ENCODE data around the gene DENND10.
"Not testable (repeated sequence)": the region's sequence is repeated elsewhere in the genome, so short reads cannot be mapped to it uniquely, and the experiment has no call there.

The DENND10 gene

DNA sequence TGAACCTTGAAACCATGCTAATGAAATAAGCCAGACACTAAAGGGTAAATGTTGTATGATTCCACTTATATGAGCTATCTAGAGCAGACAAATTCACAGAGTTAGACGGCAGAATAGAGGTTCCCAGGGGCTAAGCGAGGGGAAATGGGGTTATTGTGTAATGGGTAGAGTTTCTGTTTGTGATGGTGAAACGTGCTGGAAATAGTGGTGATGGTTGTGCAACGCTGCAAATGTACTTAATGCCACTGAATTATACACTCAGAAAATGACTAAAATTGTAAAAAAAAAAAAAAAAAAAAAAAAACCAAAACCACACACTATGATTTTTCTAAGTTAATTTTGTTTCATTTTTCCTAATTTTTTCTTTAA, 31.6 kb downstream of the DENND10 start:
- DNase-seq = no peak

GRCh38 chr10:119136084-119136483, 32.2 kb downstream of the DENND10 start:
- no peak for DNase-seq

- DNase-seq = not testable (repeated sequence)
Observed at GRCh38 chr10:119137878-119138277, 34.0 kb downstream of the DENND10 start.

GRCh38 chr10:119138346-119139306, 34.7 kb downstream of the DENND10 start:
- DNase-seq = no peak

DNA sequence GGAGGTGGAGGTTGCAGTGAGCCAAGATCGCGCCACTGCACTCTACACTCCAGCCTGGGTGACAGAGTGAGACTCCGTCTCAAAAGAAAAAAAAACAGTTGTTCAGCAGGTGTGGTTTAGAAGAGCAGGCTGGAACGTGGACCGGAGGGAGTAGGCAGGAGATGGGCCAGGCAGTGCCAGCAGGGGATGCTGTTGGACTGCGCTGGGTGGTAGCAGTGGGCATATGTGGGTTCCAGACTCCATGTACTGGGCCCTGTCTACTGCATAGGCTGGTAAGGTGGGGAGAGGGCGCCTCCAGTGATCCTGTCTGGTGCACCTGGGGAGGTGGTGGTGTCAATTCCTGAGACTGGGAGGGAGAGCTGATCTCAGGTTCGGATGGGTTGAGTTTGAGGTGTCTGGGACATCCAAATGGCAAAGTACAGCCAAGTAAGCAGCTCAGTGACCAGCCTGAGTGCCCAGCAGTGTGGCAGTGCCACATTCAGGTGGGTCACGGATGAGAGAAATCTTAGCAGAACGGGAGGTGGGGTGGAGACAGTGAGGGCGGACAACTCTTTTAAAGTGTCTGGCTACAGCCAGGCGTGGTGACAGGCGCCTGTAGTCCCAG, 35.7 kb downstream of the DENND10 start:
- peak; percentile 4 for DNase-seq

DNA sequence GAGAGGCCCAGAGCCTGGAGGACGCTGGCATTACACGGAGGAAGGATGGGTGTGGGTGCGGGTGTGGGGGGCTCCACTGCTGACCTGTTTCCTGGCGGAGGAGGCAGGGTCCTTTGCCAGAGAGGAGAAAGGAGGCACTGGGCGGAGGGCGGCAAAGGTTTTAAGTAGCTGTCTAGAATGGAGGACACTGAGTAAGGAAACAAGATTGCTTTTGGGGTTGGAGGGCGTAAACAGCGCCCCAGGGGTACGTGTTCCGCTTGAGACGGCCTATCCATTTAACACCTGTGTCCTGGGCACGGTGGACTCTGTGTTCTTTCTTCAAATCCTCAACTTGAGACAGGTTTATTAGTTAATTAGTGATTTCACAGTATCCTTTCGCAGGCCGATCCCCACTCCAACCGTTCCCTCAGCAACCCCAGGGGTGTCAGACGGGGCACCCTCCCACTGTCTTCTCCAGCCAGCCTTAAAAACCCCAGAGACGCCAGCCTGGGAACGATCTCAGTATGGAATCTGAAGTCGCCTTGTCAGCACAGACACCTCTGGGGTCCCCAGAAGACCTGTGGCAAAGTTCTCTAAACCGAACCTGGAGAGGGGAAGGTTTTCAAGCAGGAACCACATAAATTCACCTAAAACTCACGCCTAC, 36.8 kb downstream of the DENND10 start:
- DNase-seq = no peak

DNA sequence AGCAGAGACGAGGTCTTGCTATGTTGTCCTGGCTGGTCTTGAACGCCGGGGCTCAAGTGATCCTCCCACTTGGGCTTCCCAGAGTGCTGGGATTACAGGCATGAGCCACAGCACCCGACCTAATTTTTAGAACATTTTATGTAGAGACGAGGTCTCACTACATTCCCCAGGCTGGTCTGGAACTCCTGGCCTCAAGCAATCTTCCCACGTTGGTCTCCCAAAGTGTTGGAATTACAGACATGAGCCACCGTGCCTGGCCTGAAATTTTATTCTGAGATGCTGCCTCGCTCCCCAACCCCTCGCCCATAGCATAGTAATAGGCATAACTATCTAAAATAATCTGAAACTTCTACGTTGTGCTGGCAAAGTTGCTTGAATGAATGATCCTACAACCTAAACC, 39.7 kb downstream of the DENND10 start:
- no peak for DNase-seq

DNA sequence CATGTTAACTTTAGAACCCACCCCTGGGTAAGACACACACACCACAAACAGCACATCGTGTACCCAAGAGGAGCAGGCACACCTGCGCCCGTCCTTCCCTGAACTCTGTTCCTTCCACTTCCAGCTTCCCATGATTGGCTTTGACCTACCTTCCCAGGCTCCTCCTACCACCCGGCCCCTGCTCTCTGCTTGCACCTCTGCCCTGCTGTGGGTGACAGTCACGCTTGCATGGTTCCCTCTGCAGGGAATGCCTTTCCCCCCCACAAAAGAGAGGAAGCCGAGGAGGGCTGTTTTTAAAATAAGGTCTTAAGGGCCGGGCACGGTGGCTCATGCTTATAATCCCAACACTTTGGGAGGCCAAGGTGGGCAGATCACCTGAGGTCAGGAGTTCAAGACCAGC, 45.2 kb downstream of the DENND10 start:
- DNase-seq = no peak

GRCh38 chr10:119149729-119150128, 45.8 kb downstream of the DENND10 start:
- DNase-seq = no peak

GRCh38 chr10:119151601-119152000, 47.7 kb downstream of the DENND10 start:
- DNase-seq = not testable (repeated sequence)

DNA sequence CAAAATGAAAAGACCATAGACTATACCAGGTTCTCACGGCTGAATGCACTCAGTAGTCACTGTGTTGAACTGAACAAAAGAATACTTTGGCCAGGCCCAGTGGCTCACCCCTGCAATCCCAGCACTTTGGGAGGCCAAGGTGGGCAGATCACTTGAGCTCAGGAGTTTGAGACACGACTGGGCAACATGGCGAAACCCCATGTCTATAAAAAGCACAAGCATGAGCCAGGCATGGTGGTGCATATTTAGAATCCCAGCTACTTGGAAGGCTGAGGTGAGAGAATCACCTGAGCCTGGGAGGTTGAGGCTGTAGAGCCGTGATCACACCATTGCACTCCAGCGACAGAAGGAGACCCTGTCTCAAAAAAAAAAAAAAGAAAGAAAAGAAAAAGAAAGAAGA, 49.1 kb downstream of the DENND10 start:
- no peak for DNase-seq

DNA sequence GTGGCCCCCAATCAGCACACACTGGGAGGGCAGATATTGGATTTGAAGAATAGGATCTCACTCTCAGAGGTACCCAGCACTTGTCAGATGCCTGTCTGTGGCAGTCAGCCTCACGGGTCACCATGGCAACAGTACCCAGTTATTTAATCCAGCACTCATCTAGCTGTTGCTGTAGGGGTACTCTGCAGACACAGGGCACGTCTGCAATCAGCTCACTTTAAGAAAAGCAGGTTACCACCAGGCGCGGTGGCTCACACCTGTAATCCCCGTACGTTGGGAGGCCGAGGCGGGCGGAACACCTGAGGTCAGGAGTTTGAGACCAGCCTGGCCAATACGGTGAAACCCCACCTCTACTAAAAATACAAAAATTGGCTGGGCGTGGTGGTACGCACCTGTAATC, 49.7 kb downstream of the DENND10 start:
- no peak for DNase-seq

DNA sequence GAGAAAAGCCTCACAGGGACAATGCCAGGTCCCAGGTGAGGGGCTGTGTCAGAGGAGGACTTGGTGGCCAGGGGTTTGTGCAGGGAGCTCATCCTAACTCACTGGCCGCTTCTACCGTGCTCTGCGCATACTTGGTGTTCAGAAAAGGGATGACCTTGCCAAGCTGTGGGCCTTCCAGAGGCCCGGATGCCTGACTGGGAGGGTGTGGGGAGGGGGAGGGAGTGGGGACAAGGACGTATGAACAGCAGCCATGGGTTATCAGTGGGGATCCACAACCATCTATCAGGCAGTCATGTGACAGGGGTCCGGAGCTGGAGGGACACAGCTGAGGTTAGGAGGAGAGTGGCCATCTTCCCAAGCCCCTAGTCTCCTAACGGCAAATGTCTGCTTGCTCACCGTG, 55.4 kb downstream of the DENND10 start:
- no peak for DNase-seq

GRCh38 chr10:119161680-119162451, 58.0 kb downstream of the DENND10 start:
- DNase-seq = no peak

- no peak for DNase-seq
Observed at GRCh38 chr10:119162452-119163092, 58.7 kb downstream of the DENND10 start.

DNA sequence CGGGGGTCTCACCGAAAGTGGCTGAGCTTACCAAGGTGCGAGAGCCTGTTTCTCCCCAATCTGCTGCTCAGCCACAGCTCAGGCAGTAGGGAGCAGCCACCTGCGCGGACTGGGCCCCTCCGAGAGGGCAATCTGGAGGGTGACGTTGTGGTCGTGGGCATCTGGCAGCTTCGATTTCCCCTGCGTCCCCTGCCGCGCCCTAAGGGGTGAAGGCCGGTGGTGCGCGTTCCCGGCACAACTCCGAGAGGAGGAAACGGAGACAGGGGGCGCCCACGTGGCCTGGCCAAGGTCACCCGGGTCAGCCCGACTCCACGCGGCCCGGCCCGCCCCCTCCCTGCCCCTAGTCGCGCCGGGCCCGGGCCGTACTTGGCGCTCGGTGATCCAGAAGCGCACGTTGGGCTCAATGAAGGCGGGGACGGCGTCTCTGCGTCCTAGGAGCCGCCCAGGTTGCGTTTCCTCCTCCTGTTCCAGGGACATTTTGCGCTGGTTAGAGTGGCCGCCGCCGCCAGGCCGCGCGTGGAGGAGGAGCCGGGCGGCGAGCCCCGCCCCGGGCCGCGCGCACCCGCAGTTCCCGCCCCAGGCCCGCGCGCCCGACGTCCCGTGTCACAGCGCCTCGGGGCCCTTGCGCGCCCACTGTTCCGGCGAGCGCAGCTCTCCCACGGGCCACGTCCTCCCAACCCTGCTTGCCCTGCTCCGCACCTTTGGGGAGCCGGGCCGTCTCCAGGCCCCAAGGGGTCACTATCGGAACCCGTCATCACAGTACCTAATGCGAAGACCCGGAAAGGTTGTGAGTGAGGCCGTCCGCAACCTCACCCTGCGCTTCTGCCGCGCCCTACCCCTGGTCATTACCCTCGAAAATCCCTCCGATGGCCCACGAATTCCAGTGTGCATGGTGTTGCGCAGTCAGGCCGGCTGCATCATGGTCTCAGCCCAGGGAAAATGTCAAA, 61.5 kb downstream of the DENND10 start, which contains the start of gene SFXN4:
TSS of gene SFXN4 (minus strand) at position 544 of the 947 bp plus-strand sequence. CDS start at position 477, 67 bp downstream.
- DNase-seq = peak; percentile 15

- no peak for DNase-seq
Observed at GRCh38 chr10:119166118-119166500, 62.2 kb downstream of the DENND10 start.

GRCh38 chr10:119166564-119166963, 62.7 kb downstream of the DENND10 start:
- DNase-seq = no peak

- no peak for DNase-seq
Observed at GRCh38 chr10:119167041-119167440, 63.1 kb downstream of the DENND10 start.

GRCh38 chr10:119174109-119174508, 70.2 kb downstream of the DENND10 start:
- no peak for DNase-seq

GRCh38 chr10:119176166-119176565, 72.3 kb downstream of the DENND10 start:
- DNase-seq = no peak
